ENCODE measurements around the gene SLCO4C1.

Gene SLCO4C1

GRCh38 chr5:102196481-102196880 is 99.6 kb downstream of the SLCO4C1 start:
- H3K36me3 ChIP-seq (ENCODE audit: control insufficient read depth, insufficient read depth, low read length), result no peaks in the 10 kb centered on the region
- H3K27me3 ChIP-seq (ENCODE audit: control insufficient read depth, insufficient read depth, low read length), result no peaks in the 10 kb centered on the region
- no peak overlapping the region for H3K9ac ChIP-seq (ENCODE audit: low read length)
- no peak overlapping the region for H3K4me3 ChIP-seq (ENCODE audit: low read length)
- no peak overlapping the region for H3K27ac ChIP-seq (ENCODE audit: low read depth, low read length)
- no peaks in the 10 kb centered on the region for H3K4me1 ChIP-seq (ENCODE audit: control insufficient read depth, insufficient read depth, low read length)
